Lower leg skin (tissue), 3 donors: ENCODE measurements around the gene ENOX1.

ENCODE experiments used
- POLR2A ChIP-seq, 2 donors: fragments of 450-650 bp; IDR thresholded peaks; one replicate each; pipeline ENCODE4 v1.6.1; 2016 to 2017; ENCODE audit warnings: antibody characterized with exemption in 2 of 2, mild to moderate bottlenecking in 1 of 2, moderate library complexity in 1 of 2
- TF ChIP-seq, protein P1 (sequence below), 3 donors: fragments of 450-650 bp; IDR thresholded peaks; one replicate each; pipeline ENCODE4 v1.5.1; 2016; ENCODE audit warnings: antibody characterized with exemption in 3 of 3, mild to moderate bottlenecking in 3 of 3, moderate library complexity in 2 of 3

DNA sequence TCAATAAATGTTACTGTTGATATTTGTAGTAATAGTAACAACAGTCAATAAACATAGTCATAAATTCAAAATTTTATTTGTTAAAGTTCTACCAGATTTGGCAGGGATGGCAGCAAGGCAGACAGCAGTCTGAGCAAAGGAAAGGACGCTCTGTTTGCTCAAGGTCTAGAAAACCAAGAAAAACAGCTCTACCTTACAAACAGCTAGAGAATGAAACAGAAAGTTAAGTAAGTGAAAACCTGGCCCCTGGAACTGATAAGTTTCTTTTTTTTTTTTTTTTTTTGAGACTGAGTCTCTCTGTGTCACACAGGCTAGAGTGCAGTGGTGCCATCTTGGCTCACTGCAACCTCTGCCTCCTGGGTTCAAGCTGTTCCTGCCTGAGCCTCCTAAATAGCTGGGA, 27.9 kb downstream of the ENOX1 start:
- TF ChIP-seq, protein P1, sequence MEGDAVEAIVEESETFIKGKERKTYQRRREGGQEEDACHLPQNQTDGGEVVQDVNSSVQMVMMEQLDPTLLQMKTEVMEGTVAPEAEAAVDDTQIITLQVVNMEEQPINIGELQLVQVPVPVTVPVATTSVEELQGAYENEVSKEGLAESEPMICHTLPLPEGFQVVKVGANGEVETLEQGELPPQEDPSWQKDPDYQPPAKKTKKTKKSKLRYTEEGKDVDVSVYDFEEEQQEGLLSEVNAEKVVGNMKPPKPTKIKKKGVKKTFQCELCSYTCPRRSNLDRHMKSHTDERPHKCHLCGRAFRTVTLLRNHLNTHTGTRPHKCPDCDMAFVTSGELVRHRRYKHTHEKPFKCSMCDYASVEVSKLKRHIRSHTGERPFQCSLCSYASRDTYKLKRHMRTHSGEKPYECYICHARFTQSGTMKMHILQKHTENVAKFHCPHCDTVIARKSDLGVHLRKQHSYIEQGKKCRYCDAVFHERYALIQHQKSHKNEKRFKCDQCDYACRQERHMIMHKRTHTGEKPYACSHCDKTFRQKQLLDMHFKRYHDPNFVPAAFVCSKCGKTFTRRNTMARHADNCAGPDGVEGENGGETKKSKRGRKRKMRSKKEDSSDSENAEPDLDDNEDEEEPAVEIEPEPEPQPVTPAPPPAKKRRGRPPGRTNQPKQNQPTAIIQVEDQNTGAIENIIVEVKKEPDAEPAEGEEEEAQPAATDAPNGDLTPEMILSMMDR (IDR thresholded peaks at IDR 0.05), result no peak
- TF ChIP-seq POLR2A (IDR thresholded peaks at IDR 0.05), result no peak
